ENCODE data around the gene ESF1.
"Not testable (repeated sequence)": the region's sequence is repeated elsewhere in the genome, so short reads cannot be mapped to it uniquely, and the experiment has no call there.

The ESF1 gene

GRCh38 chr20:13745784-13746183, 38.9 kb downstream of the ESF1 start:
- in situ Hi-C loops (cut with MboI; ENCODE audit: low sequenced_read_pairs): no loop called here

- in situ Hi-C loops (cut with MboI; ENCODE audit: low sequenced_read_pairs): no loop called here
These were observed 40.4 kb downstream of the ESF1 start for GRCh38 chr20:13744352-13744751.

- in situ Hi-C loops (cut with MboI; ENCODE audit: low sequenced_read_pairs): no loop called here
These were observed 42.8 kb downstream of the ESF1 start for GRCh38 chr20:13741879-13742278.

- in situ Hi-C loops (cut with MboI; ENCODE audit: low sequenced_read_pairs): no loop called here
These were observed 44.7 kb downstream of the ESF1 start for GRCh38 chr20:13739731-13740649.

GRCh38 chr20:13738187-13738586, 46.5 kb downstream of the ESF1 start:
- in situ Hi-C loops (cut with MboI; ENCODE audit: low sequenced_read_pairs): not testable (repeated sequence)

GRCh38 chr20:13736436-13737191, 48.1 kb downstream of the ESF1 start:
- in situ Hi-C loops (cut with MboI; ENCODE audit: low sequenced_read_pairs): no loop called here

- in situ Hi-C loops (cut with MboI; ENCODE audit: low sequenced_read_pairs): no loop called here
These were observed 48.9 kb downstream of the ESF1 start for GRCh38 chr20:13735826-13736225.

GRCh38 chr20:13723011-13723410, 61.7 kb downstream of the ESF1 start:
- in situ Hi-C loops (cut with MboI; ENCODE audit: low sequenced_read_pairs): no loop called here

- in situ Hi-C loops (cut with MboI; ENCODE audit: low sequenced_read_pairs): no loop called here
These were observed 66.5 kb downstream of the ESF1 start for GRCh38 chr20:13718171-13718570.

- in situ Hi-C loops (cut with MboI; ENCODE audit: low sequenced_read_pairs): no loop called here
These were observed 67.1 kb downstream of the ESF1 start for GRCh38 chr20:13717631-13718044.

GRCh38 chr20:13715171-13715570, 69.5 kb downstream of the ESF1 start:
- in situ Hi-C loops (cut with MboI; ENCODE audit: low sequenced_read_pairs): no loop called here

GRCh38 chr20:13708234-13708633, 76.5 kb downstream of the ESF1 start:
- in situ Hi-C loops (cut with MboI; ENCODE audit: low sequenced_read_pairs): no loop called here

GRCh38 chr20:13703265-13703664, 81.5 kb downstream of the ESF1 start:
- in situ Hi-C loops (cut with MboI; ENCODE audit: low sequenced_read_pairs): no loop called here

- in situ Hi-C loops (cut with MboI; ENCODE audit: low sequenced_read_pairs): no loop called here
These were observed 83.2 kb downstream of the ESF1 start for GRCh38 chr20:13701486-13701885.

GRCh38 chr20:13700761-13701160, 84.0 kb downstream of the ESF1 start:
- in situ Hi-C loops (cut with MboI; ENCODE audit: low sequenced_read_pairs): no loop called here

- in situ Hi-C loops (cut with MboI; ENCODE audit: low sequenced_read_pairs): no loop called here
These were observed 90.1 kb downstream of the ESF1 start for GRCh38 chr20:13694420-13695150.

GRCh38 chr20:13692802-13693736, 91.7 kb downstream of the ESF1 start:
- in situ Hi-C loops (cut with MboI; ENCODE audit: low sequenced_read_pairs): no loop called here

- in situ Hi-C loops (cut with MboI; ENCODE audit: low sequenced_read_pairs): no loop called here
These were observed 93.8 kb downstream of the ESF1 start for GRCh38 chr20:13690943-13691342.

GRCh38 chr20:13687815-13688214, 96.9 kb downstream of the ESF1 start:
- in situ Hi-C loops (cut with MboI; ENCODE audit: low sequenced_read_pairs): no loop called here

GRCh38 chr20:13685623-13686022, 99.1 kb downstream of the ESF1 start:
- in situ Hi-C loops (cut with MboI; ENCODE audit: low sequenced_read_pairs): no loop called here
